Measurements from ENCODE around the gene CCDC150.

- no peak for TF ChIP-seq EZH2 (IDR thresholded peaks at IDR 0.05; ENCODE audit: borderline replicate concordance, low read length)
- no peak for TF ChIP-seq CTCF (conservative IDR thresholded peaks at IDR 0.05 in 1 of 2, IDR thresholded peaks at IDR 0.05 in 1 of 2; ENCODE audit: extremely low read depth in 1 of 2, insufficient read depth in 1 of 2, low read depth in 1 of 2, low read length in 2 of 2)
Observed at GRCh38 chr2:196601430-196602306, 37.8 kb upstream of the CCDC150 start.
